Measurements from ENCODE around the gene NNAT. TPM values are rescaled to one million over a fixed set of nuclear protein-coding genes. Genes with fewer than 3 reads are reported as not detected.

The NNAT gene
- total RNA-seq, 1 donor from 2014 or later, result 87.4 TPM

DNA sequence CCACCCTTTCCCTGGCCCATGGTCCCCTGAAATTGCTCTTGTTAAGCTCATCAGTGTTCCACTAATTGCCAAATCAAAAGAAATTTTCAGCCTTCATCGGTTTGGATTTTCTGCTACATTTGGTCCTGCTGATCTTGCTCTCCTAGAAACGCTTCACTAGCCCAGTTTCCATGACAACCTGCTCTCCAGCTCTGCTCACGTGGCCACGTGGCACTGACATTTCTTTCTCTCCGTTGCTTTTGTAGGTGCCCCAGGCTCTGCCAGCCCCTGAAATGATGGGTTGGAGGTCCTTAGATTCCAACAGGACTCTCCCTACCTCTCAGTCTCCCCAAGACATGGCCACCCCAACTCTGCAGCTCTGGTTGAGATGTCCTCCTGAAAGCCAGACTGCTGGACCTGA, 45.8 kb upstream of the NNAT start:
- TF ChIP-seq, protein P1, sequence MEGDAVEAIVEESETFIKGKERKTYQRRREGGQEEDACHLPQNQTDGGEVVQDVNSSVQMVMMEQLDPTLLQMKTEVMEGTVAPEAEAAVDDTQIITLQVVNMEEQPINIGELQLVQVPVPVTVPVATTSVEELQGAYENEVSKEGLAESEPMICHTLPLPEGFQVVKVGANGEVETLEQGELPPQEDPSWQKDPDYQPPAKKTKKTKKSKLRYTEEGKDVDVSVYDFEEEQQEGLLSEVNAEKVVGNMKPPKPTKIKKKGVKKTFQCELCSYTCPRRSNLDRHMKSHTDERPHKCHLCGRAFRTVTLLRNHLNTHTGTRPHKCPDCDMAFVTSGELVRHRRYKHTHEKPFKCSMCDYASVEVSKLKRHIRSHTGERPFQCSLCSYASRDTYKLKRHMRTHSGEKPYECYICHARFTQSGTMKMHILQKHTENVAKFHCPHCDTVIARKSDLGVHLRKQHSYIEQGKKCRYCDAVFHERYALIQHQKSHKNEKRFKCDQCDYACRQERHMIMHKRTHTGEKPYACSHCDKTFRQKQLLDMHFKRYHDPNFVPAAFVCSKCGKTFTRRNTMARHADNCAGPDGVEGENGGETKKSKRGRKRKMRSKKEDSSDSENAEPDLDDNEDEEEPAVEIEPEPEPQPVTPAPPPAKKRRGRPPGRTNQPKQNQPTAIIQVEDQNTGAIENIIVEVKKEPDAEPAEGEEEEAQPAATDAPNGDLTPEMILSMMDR (IDR thresholded peaks at IDR 0.05; ENCODE audit: unreplicated experiment), result no peak
- peaks cover 26% of the 10 kb centered on the region for H3K27me3 Mint-ChIP-seq
- no peaks in the 10 kb centered on the region for H3K9me3 Mint-ChIP-seq (ENCODE audit: low read depth)
- H3K27ac Mint-ChIP-seq, result no peak overlapping the region
- H3K4me1 Mint-ChIP-seq (ENCODE audit: low read depth), result no peaks in the 10 kb centered on the region
- H3K4me3 Mint-ChIP-seq (ENCODE audit: low read depth), result no peak overlapping the region
- no peaks in the 10 kb centered on the region for H3K36me3 Mint-ChIP-seq (ENCODE audit: insufficient read depth)
- no peak for DNase-seq (ENCODE audit: low spot score, unreplicated experiment)

DNA sequence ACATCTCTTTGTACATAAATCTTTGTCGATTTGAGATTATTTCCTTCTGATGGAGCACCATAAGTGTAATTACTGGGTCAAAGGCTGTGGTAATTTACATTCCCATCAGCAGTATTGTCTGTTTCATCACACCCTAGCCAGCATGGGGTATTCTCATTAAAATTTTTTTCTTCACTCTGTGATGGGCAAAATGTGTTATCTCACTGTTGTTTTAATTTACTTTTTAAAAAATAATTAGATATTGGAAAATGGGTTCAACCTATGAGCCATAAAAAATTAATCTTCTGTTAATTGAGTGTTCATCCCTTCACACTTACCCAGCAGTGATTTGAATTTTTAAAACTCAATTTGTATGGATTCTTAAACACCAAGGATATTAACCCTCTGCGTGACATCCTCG, 44.0 kb upstream of the NNAT start:
- DNase-seq (ENCODE audit: low spot score, unreplicated experiment), result no peak
- TF ChIP-seq, protein P1 (IDR thresholded peaks at IDR 0.05; ENCODE audit: unreplicated experiment), result no peak
- Mint-ChIP-seq H3K4me1 (ENCODE audit: low read depth) (no peaks in the 10 kb centered on the region), H3K9me3 (ENCODE audit: low read depth) (no peaks in the 10 kb centered on the region), H3K36me3 (ENCODE audit: insufficient read depth) (no peaks in the 10 kb centered on the region), H3K4me3 (ENCODE audit: low read depth) (no peak overlapping the region), H3K27ac (no peak overlapping the region), H3K27me3 (peaks cover 25% of the 10 kb centered on the region)

DNA sequence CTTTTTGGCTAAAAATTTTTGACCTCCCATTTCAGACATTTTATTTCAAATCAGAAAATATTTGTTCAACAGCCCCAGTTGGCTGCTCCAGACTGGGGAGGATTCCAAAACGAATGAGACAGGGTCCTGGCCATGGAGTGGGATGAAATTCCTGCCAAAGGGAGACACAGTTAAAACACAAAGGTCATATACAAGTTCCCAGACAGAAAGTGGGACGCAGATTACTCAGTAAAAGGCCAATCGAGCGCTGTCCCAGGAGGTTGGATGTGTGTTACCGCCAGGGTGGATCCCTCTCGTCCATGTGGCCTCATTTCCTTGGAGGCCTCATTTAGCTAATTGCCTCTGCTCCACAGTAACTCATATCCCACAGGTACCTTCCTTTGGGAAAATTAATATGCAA, 41.8 kb upstream of the NNAT start:
- Mint-ChIP-seq H3K27ac (no peak overlapping the region), H3K36me3 (ENCODE audit: insufficient read depth) (no peaks in the 10 kb centered on the region), H3K4me1 (ENCODE audit: low read depth) (no peaks in the 10 kb centered on the region), H3K27me3 (peaks cover 24% of the 10 kb centered on the region), H3K4me3 (ENCODE audit: low read depth) (no peak overlapping the region), H3K9me3 (ENCODE audit: low read depth) (no peaks in the 10 kb centered on the region)
- TF ChIP-seq, protein P1 (IDR thresholded peaks at IDR 0.05; ENCODE audit: unreplicated experiment), result no peak
- DNase-seq (ENCODE audit: low spot score, unreplicated experiment), result no peak

DNA sequence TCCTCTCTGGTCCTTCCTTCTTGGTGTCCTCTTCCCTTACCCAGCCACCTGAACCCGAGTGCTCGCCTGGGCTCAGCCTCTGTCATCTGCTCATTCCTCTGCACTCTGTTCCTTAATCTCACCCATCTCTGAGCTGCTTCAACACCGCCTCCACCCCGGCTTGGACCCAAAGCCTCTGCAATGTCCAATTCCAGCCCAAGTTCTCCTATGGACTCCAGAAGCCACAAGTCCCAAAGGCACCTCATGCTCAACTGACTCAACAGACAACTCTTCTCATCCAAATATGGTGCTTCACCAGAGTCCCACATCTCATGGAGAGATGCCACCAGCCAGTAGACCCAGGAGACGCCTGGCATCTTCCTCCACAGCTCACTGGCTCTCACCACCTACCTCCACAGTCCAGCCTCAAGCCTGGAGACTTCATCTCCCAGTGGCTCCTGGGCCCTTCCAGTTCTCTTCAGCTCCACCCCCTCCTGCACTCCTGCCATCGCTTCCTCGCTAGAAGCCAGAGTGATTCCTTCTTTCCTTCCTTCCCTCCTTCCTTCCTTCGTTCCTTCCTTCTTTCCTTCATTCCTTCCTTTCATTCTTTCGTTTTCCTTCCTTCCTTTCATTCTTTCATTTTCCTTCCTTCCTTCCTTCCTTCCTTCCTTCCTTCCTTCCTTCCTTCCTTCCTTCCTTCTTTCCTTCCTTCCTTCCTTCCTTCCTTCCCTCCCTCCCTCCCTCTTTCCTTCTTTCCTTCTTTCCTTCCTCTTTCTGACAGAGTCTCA, 40.9 kb upstream of the NNAT start:
- Mint-ChIP-seq H3K4me3 (ENCODE audit: low read depth) (no peak overlapping the region), H3K27ac (no peak overlapping the region), H3K4me1 (ENCODE audit: low read depth) (no peaks in the 10 kb centered on the region), H3K36me3 (ENCODE audit: insufficient read depth) (no peaks in the 10 kb centered on the region), H3K27me3 (peaks cover 24% of the 10 kb centered on the region), H3K9me3 (ENCODE audit: low read depth) (no peaks in the 10 kb centered on the region)
- DNase-seq (ENCODE audit: low spot score, unreplicated experiment), result no peak
- TF ChIP-seq, protein P1 (IDR thresholded peaks at IDR 0.05; ENCODE audit: unreplicated experiment), result no peak

DNA sequence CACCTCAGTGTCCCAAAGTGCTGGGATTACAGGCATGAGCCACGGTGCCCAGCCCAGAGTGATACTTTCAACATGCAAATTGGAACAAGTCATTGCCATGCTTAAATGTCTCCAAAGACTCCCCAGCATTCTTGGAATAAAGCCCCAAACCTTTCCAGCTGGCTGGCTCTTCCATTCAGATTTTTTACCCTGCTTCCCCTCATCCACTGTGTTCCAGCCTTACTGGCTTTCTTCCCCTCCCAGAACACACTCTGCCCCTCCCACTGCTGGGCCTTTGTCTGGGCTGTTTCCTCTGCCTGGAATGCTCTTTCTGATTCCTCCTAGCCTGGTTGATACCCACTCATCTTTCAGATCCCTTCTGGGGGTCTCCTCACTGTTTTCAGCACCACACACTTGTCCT, 40.1 kb upstream of the NNAT start:
- H3K27ac Mint-ChIP-seq, result no peak overlapping the region
- H3K9me3 Mint-ChIP-seq (ENCODE audit: low read depth), result no peaks in the 10 kb centered on the region
- TF ChIP-seq, protein P1 (IDR thresholded peaks at IDR 0.05; ENCODE audit: unreplicated experiment), result no peak
- DNase-seq (ENCODE audit: low spot score, unreplicated experiment), result no peak
- H3K4me3 Mint-ChIP-seq (ENCODE audit: low read depth), result no peak overlapping the region
- H3K36me3 Mint-ChIP-seq (ENCODE audit: insufficient read depth), result no peaks in the 10 kb centered on the region
- peaks cover 22% of the 10 kb centered on the region for H3K27me3 Mint-ChIP-seq
- H3K4me1 Mint-ChIP-seq (ENCODE audit: low read depth), result no peaks in the 10 kb centered on the region

Measured in progenitor cell of endocrine pancreas (in vitro differentiated cells).